NT2/D1 (cell line): ENCODE data around the gene ITPK1.

Experiments used
- YY1 ChIP-seq: IDR thresholded peaks from 2 replicates; pipeline ENCODE4 v1.6.1; 2011; ENCODE audit not compliant: insufficient read length, insufficient read depth
- ZNF274 ChIP-seq: IDR thresholded peaks from 2 replicates; pipeline ENCODE4 v1.6.1; 2011; ENCODE audit warnings: mild to moderate bottlenecking, low read depth, low read length

DNA sequence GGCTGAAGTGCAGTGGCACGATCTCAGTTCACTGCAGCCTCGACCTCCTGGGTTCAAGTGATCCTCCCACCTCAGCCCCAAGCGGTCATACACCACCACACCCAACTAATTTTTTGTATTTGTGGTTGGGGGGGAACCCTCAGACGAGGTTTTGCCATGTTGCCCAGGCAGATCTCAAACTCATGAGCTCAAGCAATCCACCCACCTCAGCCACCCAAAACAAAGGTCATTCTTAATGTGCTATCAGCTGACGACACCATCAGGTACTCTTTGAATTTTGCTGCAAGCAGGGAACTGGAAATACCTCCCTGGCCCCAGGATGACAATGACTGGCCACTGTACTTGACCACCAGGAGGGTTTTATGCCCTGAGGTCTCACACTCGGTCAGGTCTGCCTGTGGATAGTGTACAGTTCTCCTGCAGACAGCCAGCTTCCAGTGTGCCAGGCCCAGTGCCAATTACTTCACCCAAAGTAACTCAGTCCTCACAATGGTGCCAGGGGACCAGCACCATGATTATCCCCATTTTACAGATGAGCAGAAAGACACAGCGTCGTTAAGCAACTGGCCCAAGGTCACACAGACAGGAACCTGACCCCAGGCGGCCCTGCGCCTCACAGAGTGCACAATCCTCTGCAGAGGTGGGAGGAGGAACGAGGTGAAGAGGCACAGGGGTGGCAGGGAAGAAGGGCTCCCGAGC lies 42.9 kb downstream of the ITPK1 start:
- TF ChIP-seq YY1 = no peak
- no peak for TF ChIP-seq ZNF274
